Muscle of leg (tissue), 9 donors: Measurements from ENCODE around the gene ATXN8OS. TPM values are rescaled to one million over a fixed set of nuclear protein-coding genes. Genes with fewer than 3 reads are reported as not detected.

Source experiments
- polyA plus RNA-seq, 8 donors: library from polyadenylated mRNA; unstranded; fragments of 120-200 nt; gene quantifications; one replicate each; pipeline versions ENCODE4 v1.2.1 to v1.2.3, GENCODE V29; 2013; ENCODE audit warnings: inconsistent platforms in 1 of 8, low replicate concordance in 1 of 8; ENCODE audit not compliant: insufficient read length in 8 of 8, insufficient read depth in 1 of 8
- total RNA-seq: library from RNA; stranded (reverse); fragments of 120-200 nt; gene quantifications from one replicate; pipeline ENCODE4 v1.2.4, GENCODE V29; 2013

ATXN8OS gene
- total and polyA plus RNA-seq, 9 donors: 0.27 to 0.54 (median 0.45) TPM; not detected in 2

Other genes with a start within 250 kb of the ATXN8OS start
- 0.09 TPM for gene KLHL1, start 626 bp downstream of the ATXN8OS start, total RNA-seq
- gene KLHL1, start 626 bp downstream of the ATXN8OS start, polyA plus RNA-seq: under 1 TPM in 2 of 8 donors, not detected in 6; 0.02 to 0.04 TPM